GM12878 (cell line): ENCODE data around the gene SLC26A8. TPM values are rescaled to one million over a fixed set of nuclear protein-coding genes. Genes with fewer than 3 reads are reported as not detected.

Source experiments
- ATAC-seq: fragments of 200-7000 bp; cut with Tn5 transposase; 3 replicates; pipeline ENCODE4 v1.9.1; 2020; ENCODE audit warnings: mild to moderate bottlenecking, moderate library complexity
- BruUV-seq: library from RNA; stranded (reverse); fragments of 400-500 nt; replicated peaks from 2 replicates; lab custom pipeline; 2021; lab: Mats Ljungman, UMichigan
- CTCF ChIA-PET: fragments of 300-600 bp; sonication (Branson Sonifier 250); formaldehyde crosslinking; extraction: SDS; loops from one replicate; lab custom pipeline; 2021; ENCODE audit warnings: inconsistent platforms; lab: Yijun Ruan, JAX
- POLR2A ChIA-PET: fragments of 350-600 bp; formaldehyde crosslinking; extraction: SDS; loops from one replicate; lab custom pipeline; 2021; ENCODE audit warnings: inconsistent platforms; lab: Charles Lee
- RAD21 ChIA-PET: fragments of 300-600 bp; sonication (Branson Sonifier 250); formaldehyde crosslinking; loops from one replicate; lab custom pipeline; 2023; ENCODE audit warnings: antibody characterized with exemption; ENCODE audit not compliant: unreplicated experiment; lab: Charles Lee
- SMC1A ChIA-PET: fragments of 300-600 bp; sonication (Branson Sonifier 250); formaldehyde crosslinking; loops from one replicate; lab custom pipeline; 2023; ENCODE audit not compliant: unreplicated experiment, uncharacterized antibody; lab: Charles Lee
- DNase-seq: peaks from one replicate; pipeline ENCODE4 v3.0.0-alpha.2; 2011; ENCODE audit warnings: low read depth, low spot score
- FAIRE-seq: peaks from 3 replicates; lab custom pipeline; 2011; peaks lifted over from hg19 to GRCh38; lab: Jason Lieb, UNC
- H2AFZ ChIP-seq: 2 replicates; pipeline ENCODE4 v1.6.0; 2011; ENCODE audit warnings: low read depth, low read length, control low read depth; ENCODE audit not compliant: control insufficient read depth
- H3K27ac ChIP-seq: 2 replicates; pipeline ENCODE4 v1.5.1; 2011; ENCODE audit warnings: control low read depth; ENCODE audit not compliant: control insufficient read depth, insufficient read depth
- H3K27me3 ChIP-seq, 2 experiments: replicated peaks in 1 of 2; 2 replicates each; pipeline versions ENCODE4 v1.6.0 to v1.6.1; 2011; ENCODE audit warnings: low read length in 1 of 2; ENCODE audit not compliant: control insufficient read depth in 2 of 2, insufficient read depth in 2 of 2
- H3K36me3 ChIP-seq, 2 experiments: 2 replicates each; pipeline ENCODE4 v1.5.1; 2011; ENCODE audit warnings: low read length in 1 of 2; ENCODE audit not compliant: control insufficient read depth in 2 of 2, insufficient read depth in 2 of 2
- H3K4me1 ChIP-seq: 2 replicates; pipeline ENCODE4 v1.6.1; 2011; ENCODE audit warnings: mild to moderate bottlenecking, low read length, moderate library complexity, mixed read lengths; ENCODE audit not compliant: control insufficient read depth, insufficient read depth
- H3K4me2 ChIP-seq: 2 replicates; pipeline ENCODE4 v1.6.0; 2011; ENCODE audit warnings: control low read depth; ENCODE audit not compliant: control insufficient read depth, insufficient read depth
- H3K4me3 ChIP-seq: fragments of 200-600 bp; sonication (generic); 2 replicates; pipeline ENCODE4 v1.5.1; 2016
- H3K79me2 ChIP-seq: 2 replicates; pipeline ENCODE4 v1.6.0; 2011; ENCODE audit warnings: low read length; ENCODE audit not compliant: control insufficient read depth, insufficient read depth
- H3K9ac ChIP-seq: 2 replicates; pipeline ENCODE4 v1.8.0; 2011; ENCODE audit warnings: low read length, control low read depth, mixed read lengths; ENCODE audit not compliant: control insufficient read depth, insufficient read depth
- H3K9me3 ChIP-seq: replicated peaks from 3 replicates; pipeline ENCODE4 v1.5.1; 2011; ENCODE audit warnings: mild to moderate bottlenecking, low read length; ENCODE audit not compliant: control insufficient read depth, insufficient read depth
- H4K20me1 ChIP-seq: 2 replicates; pipeline ENCODE4 v1.6.0; 2011; ENCODE audit not compliant: control insufficient read depth, insufficient read depth
- CBFB ChIP-seq: IDR thresholded peaks from 2 replicates; pipeline ENCODE4 v1.6.1; 2016; ENCODE audit warnings: antibody characterized with exemption, low read depth
- CBX5 ChIP-seq: sonication (generic); IDR thresholded peaks from 2 replicates; pipeline ENCODE4 v1.6.1; 2016; ENCODE audit warnings: low read depth, moderate library complexity, mild to moderate bottlenecking, inconsistent platforms
- ESRRA ChIP-seq: IDR thresholded peaks from 2 replicates; pipeline ENCODE4 v1.6.1; 2012; ENCODE audit warnings: mild to moderate bottlenecking, low read length, improper control_type of control experiment
- RELA ChIP-seq: fragments of 450-650 bp; IDR thresholded peaks from 2 replicates; pipeline ENCODE4 v1.8.0; 2014; ENCODE audit warnings: borderline replicate concordance; ENCODE audit not compliant: partially characterized antibody
- SMC3 ChIP-seq: IDR thresholded peaks from 2 replicates; pipeline ENCODE4 v1.6.1; 2011; ENCODE audit warnings: low read length, improper control_type of control experiment, borderline replicate concordance
- ZBED1 ChIP-seq: IDR thresholded peaks from 2 replicates; pipeline ENCODE4 v1.6.1; 2016; ENCODE audit warnings: borderline replicate concordance
- in situ Hi-C: fragments of 300-500 bp; cut with MboI; formaldehyde crosslinking; loops from 9 replicates; pipeline ENCODE4 v1.14.3; 2018; ENCODE audit warnings: mixed read lengths
- intact Hi-C: fragments of 100-400 bp; cut with micrococcal nuclease; formaldehyde crosslinking; loops from one replicate; pipeline ENCODE4 v1.14.2; 2022; ENCODE audit not compliant: unreplicated experiment
- polyA plus RNA-seq, 11 experiments: library from polyadenylated mRNA; depleted of rRNA in 4 of 11; unstranded in 6 of 11; stranded (reverse) in 5 of 11; fragments of >200 nt; fragmentation: Nextera tagmentation in 4 of 11; fragmentation: Illumina TruSeq in 1 of 11; extraction: Ambion mirVana in 4 of 11; extraction: Trizol in 1 of 11; gene quantifications; 1 replicate in 1 of 11; 2 replicates in 10 of 11; pipeline versions ENCODE4 v1.2.1 to v1.2.3, GENCODE V29; 2011 to 2016; ENCODE audit warnings: inconsistent platforms in 2 of 11, missing spikeins in 2 of 11, low read depth in 1 of 11
- total RNA-seq, 4 experiments: library from RNA; depleted of rRNA in 3 of 4; stranded (reverse); fragments of >200 nt in 3 of 4; fragmentation: Illumina TruSeq in 1 of 4; extraction: Trizol in 1 of 4; gene quantifications; 2 replicates each; pipeline versions ENCODE4 v1.2.1 to v1.2.3, GENCODE V29; 2013 to 2021
- TF ChIP-seq, protein P1 (sequence below): fragments of 450-650 bp; IDR thresholded peaks from 2 replicates; pipeline ENCODE4 v1.6.1; 2017; ENCODE audit warnings: mild to moderate bottlenecking
- TF ChIP-seq, protein P2 (sequence below): fragments of 450-650 bp; formaldehyde crosslinking; IDR thresholded peaks from 2 replicates; pipeline ENCODE4 v1.4.0; 2022; ENCODE audit warnings: mild to moderate bottlenecking, moderate library complexity
- TF ChIP-seq, protein P3 (sequence below): fragments of 450-650 bp; IDR thresholded peaks from 2 replicates; pipeline ENCODE4 v1.6.1; 2016; ENCODE audit warnings: mild to moderate bottlenecking, moderate library complexity, borderline replicate concordance
- TF ChIP-seq, protein P4 (sequence below): IDR thresholded peaks from 2 replicates; pipeline ENCODE4 v1.6.1; 2011; ENCODE audit warnings: mild to moderate bottlenecking, low read depth, low read length, moderate library complexity; ENCODE audit not compliant: insufficient replicate concordance

SLC26A8 gene
- total and polyA plus RNA-seq, 10 of the 15 experiments (the other 5 are each of a cell fraction or from before 2014, with no cell fraction given), result 0.09 to 0.95 (median 0.27) TPM; not detected in 2

DNA sequence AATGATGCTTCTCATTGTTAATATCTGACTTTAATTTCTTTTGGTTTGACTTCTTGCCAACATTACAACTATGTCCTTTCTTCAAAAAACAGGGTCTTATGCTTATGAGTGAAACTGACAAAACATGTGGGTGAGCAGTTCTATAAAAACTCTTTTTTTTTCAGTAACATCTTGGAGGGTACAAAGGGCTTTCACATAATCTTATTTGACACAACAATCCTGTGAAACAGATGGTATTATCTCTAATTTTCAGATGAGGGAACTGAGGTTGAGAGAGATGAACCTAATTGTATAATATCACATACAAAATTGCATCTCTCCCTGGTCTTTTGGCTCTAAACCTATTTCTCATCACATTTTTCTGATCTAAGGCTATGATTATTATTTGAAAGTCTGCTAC lies 41.5 kb upstream of the SLC26A8 start:
- Histone ChIP-seq H4K20me1 (no peaks in the 10 kb centered on the region), H3K27ac (no peak overlapping the region), H3K36me3 (no peaks in the 10 kb centered on the region; a peak in 1 of 4 replicates), H3K4me2 (no peak overlapping the region)
- SMC1A ChIA-PET, result interaction anchor here (1.0 to 1.5 kb wide), 4 partner anchors 14 to 40 kb away, joined by 3 to 4 read pairs (median 4); no protein-coding TSS in a partner anchor
- TF ChIP-seq, protein P1, sequence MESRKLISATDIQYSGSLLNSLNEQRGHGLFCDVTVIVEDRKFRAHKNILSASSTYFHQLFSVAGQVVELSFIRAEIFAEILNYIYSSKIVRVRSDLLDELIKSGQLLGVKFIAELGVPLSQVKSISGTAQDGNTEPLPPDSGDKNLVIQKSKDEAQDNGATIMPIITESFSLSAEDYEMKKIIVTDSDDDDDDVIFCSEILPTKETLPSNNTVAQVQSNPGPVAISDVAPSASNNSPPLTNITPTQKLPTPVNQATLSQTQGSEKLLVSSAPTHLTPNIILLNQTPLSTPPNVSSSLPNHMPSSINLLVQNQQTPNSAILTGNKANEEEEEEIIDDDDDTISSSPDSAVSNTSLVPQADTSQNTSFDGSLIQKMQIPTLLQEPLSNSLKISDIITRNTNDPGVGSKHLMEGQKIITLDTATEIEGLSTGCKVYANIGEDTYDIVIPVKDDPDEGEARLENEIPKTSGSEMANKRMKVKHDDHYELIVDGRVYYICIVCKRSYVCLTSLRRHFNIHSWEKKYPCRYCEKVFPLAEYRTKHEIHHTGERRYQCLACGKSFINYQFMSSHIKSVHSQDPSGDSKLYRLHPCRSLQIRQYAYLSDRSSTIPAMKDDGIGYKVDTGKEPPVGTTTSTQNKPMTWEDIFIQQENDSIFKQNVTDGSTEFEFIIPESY, result no peak
- no peak for TF ChIP-seq RELA
- no peak for TF ChIP-seq CBFB
- TF ChIP-seq ESRRA, result no peak
- TF ChIP-seq, protein P2, sequence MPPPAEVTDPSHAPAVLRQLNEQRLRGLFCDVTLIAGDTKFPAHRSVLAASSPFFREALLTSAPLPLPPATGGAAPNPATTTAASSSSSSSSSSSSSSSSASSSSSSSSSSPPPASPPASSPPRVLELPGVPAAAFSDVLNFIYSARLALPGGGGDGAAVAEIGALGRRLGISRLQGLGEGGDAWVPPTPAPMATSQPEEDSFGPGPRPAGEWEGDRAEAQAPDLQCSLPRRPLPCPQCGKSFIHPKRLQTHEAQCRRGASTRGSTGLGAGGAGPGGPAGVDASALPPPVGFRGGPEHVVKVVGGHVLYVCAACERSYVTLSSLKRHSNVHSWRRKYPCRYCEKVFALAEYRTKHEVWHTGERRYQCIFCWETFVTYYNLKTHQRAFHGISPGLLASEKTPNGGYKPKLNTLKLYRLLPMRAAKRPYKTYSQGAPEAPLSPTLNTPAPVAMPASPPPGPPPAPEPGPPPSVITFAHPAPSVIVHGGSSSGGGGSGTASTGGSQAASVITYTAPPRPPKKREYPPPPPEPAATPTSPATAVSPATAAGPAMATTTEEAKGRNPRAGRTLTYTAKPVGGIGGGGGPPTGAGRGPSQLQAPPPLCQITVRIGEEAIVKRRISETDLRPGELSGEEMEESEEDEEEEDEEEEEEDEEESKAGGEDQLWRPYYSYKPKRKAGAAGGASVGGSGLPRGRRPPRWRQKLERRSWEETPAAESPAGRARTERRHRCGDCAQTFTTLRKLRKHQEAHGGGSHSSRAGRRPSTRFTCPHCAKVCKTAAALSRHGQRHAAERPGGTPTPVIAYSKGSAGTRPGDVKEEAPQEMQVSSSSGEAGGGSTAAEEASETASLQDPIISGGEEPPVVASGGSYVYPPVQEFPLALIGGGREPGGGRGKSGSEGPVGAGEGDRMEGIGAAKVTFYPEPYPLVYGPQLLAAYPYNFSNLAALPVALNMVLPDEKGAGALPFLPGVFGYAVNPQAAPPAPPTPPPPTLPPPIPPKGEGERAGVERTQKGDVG (CRISPR knock-in tag), result no peak
- TF ChIP-seq, protein P3, sequence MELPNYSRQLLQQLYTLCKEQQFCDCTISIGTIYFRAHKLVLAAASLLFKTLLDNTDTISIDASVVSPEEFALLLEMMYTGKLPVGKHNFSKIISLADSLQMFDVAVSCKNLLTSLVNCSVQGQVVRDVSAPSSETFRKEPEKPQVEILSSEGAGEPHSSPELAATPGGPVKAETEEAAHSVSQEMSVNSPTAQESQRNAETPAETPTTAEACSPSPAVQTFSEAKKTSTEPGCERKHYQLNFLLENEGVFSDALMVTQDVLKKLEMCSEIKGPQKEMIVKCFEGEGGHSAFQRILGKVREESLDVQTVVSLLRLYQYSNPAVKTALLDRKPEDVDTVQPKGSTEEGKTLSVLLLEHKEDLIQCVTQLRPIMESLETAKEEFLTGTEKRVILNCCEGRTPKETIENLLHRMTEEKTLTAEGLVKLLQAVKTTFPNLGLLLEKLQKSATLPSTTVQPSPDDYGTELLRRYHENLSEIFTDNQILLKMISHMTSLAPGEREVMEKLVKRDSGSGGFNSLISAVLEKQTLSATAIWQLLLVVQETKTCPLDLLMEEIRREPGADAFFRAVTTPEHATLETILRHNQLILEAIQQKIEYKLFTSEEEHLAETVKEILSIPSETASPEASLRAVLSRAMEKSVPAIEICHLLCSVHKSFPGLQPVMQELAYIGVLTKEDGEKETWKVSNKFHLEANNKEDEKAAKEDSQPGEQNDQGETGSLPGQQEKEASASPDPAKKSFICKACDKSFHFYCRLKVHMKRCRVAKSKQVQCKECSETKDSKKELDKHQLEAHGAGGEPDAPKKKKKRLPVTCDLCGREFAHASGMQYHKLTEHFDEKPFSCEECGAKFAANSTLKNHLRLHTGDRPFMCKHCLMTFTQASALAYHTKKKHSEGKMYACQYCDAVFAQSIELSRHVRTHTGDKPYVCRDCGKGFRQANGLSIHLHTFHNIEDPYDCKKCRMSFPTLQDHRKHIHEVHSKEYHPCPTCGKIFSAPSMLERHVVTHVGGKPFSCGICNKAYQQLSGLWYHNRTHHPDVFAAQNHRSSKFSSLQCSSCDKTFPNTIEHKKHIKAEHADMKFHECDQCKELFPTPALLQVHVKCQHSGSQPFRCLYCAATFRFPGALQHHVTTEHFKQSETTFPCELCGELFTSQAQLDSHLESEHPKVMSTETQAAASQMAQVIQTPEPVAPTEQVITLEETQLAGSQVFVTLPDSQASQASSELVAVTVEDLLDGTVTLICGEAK, result no peak
- TF ChIP-seq CBX5, result no peak
- TF ChIP-seq, protein P4, sequence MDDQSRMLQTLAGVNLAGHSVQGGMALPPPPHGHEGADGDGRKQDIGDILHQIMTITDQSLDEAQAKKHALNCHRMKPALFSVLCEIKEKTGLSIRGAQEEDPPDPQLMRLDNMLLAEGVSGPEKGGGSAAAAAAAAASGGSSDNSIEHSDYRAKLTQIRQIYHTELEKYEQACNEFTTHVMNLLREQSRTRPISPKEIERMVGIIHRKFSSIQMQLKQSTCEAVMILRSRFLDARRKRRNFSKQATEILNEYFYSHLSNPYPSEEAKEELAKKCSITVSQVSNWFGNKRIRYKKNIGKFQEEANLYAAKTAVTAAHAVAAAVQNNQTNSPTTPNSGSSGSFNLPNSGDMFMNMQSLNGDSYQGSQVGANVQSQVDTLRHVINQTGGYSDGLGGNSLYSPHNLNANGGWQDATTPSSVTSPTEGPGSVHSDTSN, result no peak
- TF ChIP-seq ZBED1, result no peak
- TF ChIP-seq SMC3, result no peak
- TF ChIP-seq, all 136 proteins: peak for 0
- Histone ChIP-seq H3K4me1 (peaks cover 3% of the 10 kb centered on the region; the same call in 1 of the 2 replicates), H3K9ac (no peak overlapping the region; the same call in 1 of the 2 replicates), H3K9me3 (no peaks in the 10 kb centered on the region), H2AFZ (no peak overlapping the region), H3K79me2 (peaks cover 18% of the 10 kb centered on the region), H3K27me3 (no peaks in the 10 kb centered on the region), H3K4me3 (no peak overlapping the region)
- in situ Hi-C loops (no loop called here), intact Hi-C loops (no loop called here)
- DNase-seq, result no peak
- CTCF ChIA-PET, result interaction anchor here (0.6 to 2.7 kb wide), 4 partner anchors 19 to 615 kb away, joined by 3 to 15 read pairs (median 4); no protein-coding TSS in a partner anchor
- no TSS peak for BruUV-seq
- RAD21 ChIA-PET, result interaction anchor here (0.8 to 1.9 kb wide), 2 partner anchors 37 to 87 kb away, joined by 3 to 13 read pairs; partner anchors contain the start of gene MAPK14
- POLR2A ChIA-PET, result interaction anchor here (0.6 kb wide), 3 partner anchors 47 to 1206 kb away, joined by 3 to 7 read pairs (median 5); no protein-coding TSS in a partner anchor
- ATAC-seq, result no peak
- no peak for FAIRE-seq
